Suppressor macrophage treated with lipopolysaccharide for 4 hours (primary cell): ENCODE results near the gene PRUNE2.

Experiments
- DNase-seq: peaks from one replicate; pipeline ENCODE4 v3.0.0-alpha.2; 2020

The PRUNE2 gene

GRCh38 chr9:76654051-76654461 lies 251.9 kb downstream of the PRUNE2 start:
- no peak for DNase-seq

GRCh38 chr9:76652894-76653293 lies 253.0 kb downstream of the PRUNE2 start:
- peak; percentile 68 for DNase-seq

GRCh38 chr9:76651119-76651705 lies 254.7 kb downstream of the PRUNE2 start:
- peak; percentile 80 for DNase-seq

- peak; percentile 13 for DNase-seq
Measured at GRCh38 chr9:76650692-76651091, 255.2 kb downstream of the PRUNE2 start.

GRCh38 chr9:76649894-76650293 lies 256.0 kb downstream of the PRUNE2 start:
- DNase-seq: no peak

- no peak for DNase-seq
Measured at GRCh38 chr9:76646249-76646648, 259.7 kb downstream of the PRUNE2 start.

GRCh38 chr9:76644647-76645250 lies 261.2 kb downstream of the PRUNE2 start:
- no peak for DNase-seq

- DNase-seq: peak; percentile 46
Measured at GRCh38 chr9:76644171-76644570, 261.7 kb downstream of the PRUNE2 start.

- DNase-seq: peak; percentile 75
Measured at GRCh38 chr9:76643399-76644117, 262.4 kb downstream of the PRUNE2 start.

- no peak for DNase-seq
Measured at GRCh38 chr9:76642701-76643209, 263.2 kb downstream of the PRUNE2 start.

GRCh38 chr9:76642074-76642473 lies 263.8 kb downstream of the PRUNE2 start:
- no peak for DNase-seq

GRCh38 chr9:76638001-76638400 lies 267.9 kb downstream of the PRUNE2 start:
- DNase-seq: no peak

- no peak for DNase-seq
Measured at GRCh38 chr9:76637416-76637815, 268.5 kb downstream of the PRUNE2 start.

- DNase-seq: no peak
Measured at GRCh38 chr9:76634356-76635054, 271.4 kb downstream of the PRUNE2 start.

- no peak for DNase-seq
Measured at GRCh38 chr9:76630916-76631315, 275.0 kb downstream of the PRUNE2 start.

GRCh38 chr9:76629205-76629990 lies 276.5 kb downstream of the PRUNE2 start:
- no peak for DNase-seq

GRCh38 chr9:76628155-76628554 lies 277.8 kb downstream of the PRUNE2 start:
- no peak for DNase-seq

- DNase-seq: no peak
Measured at GRCh38 chr9:76626980-76627379, 278.9 kb downstream of the PRUNE2 start.

- DNase-seq: no peak
Measured at GRCh38 chr9:76626141-76626540, 279.8 kb downstream of the PRUNE2 start.

- no peak for DNase-seq
Measured at GRCh38 chr9:76624391-76625048, 281.4 kb downstream of the PRUNE2 start.

- no peak for DNase-seq
Measured at GRCh38 chr9:76620996-76621395, 284.9 kb downstream of the PRUNE2 start.

GRCh38 chr9:76620581-76620980 lies 285.3 kb downstream of the PRUNE2 start:
- no peak for DNase-seq
